ENCODE measurements around the gene WFDC10B.
A peak's percentile ranks its signal among the peaks of the same experiment; 100 is the strongest.

WFDC10B gene

DNA sequence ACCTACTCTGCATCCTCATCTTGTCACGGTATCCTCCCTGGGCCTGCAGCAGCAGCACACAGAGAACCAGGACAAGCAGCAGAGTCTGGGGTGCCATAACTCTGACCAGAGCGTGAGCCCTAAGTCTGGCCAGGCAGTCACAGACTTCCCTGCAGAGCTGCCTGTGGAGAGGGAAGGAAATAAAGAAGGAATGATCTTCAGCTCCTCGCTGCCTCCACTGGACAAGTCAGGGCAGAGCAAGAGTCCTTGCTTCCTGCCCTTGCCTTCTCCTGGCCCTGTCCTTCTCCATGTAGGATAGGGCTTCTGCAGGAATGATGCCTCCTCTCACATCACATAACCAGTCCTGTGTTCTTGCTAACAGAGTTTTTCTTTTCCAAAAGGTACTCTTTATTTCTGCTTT is 18.9 kb downstream of the WFDC10B start:
- no CpG with 5 or more reads among the region's 3 CpGs for WGBS, 2 donors (ENCODE audit: extremely low coverage in 2 of 2, insufficient read length in 2 of 2, insufficient replicate concordance in 1 of 2)
- no peaks in the 10 kb centered on the region for H3K79me1 ChIP-seq (ENCODE audit: low read depth, low read length)
- H2BK15ac ChIP-seq (ENCODE audit: low read length): no peak overlapping the region
- H2BK120ac ChIP-seq (ENCODE audit: low read depth, low read length): no peak overlapping the region
- H3K4me2 ChIP-seq (ENCODE audit: insufficient read depth, low read length, poor library complexity, severe bottlenecking): no peak overlapping the region
- H3K18ac ChIP-seq (ENCODE audit: low read length): peak overlapping the region; percentile 44
- no peaks in the 10 kb centered on the region for H3K9me3 ChIP-seq (replicated peaks in 1 of 2; ENCODE audit: control insufficient read depth in 2 of 2, insufficient read depth in 1 of 2, low read depth in 1 of 2, low read length in 2 of 2)
- H2AK5ac ChIP-seq (ENCODE audit: low read depth, low read length): no peak overlapping the region
- no peak overlapping the region for H2BK5ac ChIP-seq (ENCODE audit: low read length)
- peak overlapping the region; percentile 77 for H4K91ac ChIP-seq (ENCODE audit: low read depth, low read length, poor library complexity)
- H4K8ac ChIP-seq (ENCODE audit: low read depth, low read length): no peak overlapping the region
- H3K9ac ChIP-seq (ENCODE audit: low read depth, low read length, poor library complexity): no peak overlapping the region
- no peaks in the 10 kb centered on the region for H3K36me3 ChIP-seq (replicated peaks in 1 of 2; ENCODE audit: control insufficient read depth in 2 of 2, insufficient read depth in 2 of 2, low read length in 2 of 2)
- peak overlapping the region; percentile 10 for H3K23ac ChIP-seq (ENCODE audit: low read depth, low read length, poor library complexity)
- H2BK12ac ChIP-seq (ENCODE audit: low read length): peak overlapping the region; percentile 31
- DNase-seq (ENCODE audit: low spot score): no peak
- H2AFZ ChIP-seq (ENCODE audit: low read length): no peak overlapping the region
- H3K27ac ChIP-seq (replicated peaks; ENCODE audit: low read length): no peak overlapping the region
- H3K14ac ChIP-seq (ENCODE audit: low read length): no peak overlapping the region
- no peaks in the 10 kb centered on the region for H3K27me3 ChIP-seq (ENCODE audit: control insufficient read depth in 3 of 3, insufficient read depth in 3 of 3, low read depth in 1 of 3, low read length in 3 of 3)
- H3K4me1 ChIP-seq (ENCODE audit: control insufficient read depth in 2 of 2, insufficient read depth in 1 of 2, low read depth in 1 of 2, low read length in 2 of 2): no peaks in the 10 kb centered on the region
- no peak overlapping the region for H3K4ac ChIP-seq (ENCODE audit: low read length)
- H3K4me3 ChIP-seq (ENCODE audit: low read length in 2 of 2): no peak overlapping the region

DNA sequence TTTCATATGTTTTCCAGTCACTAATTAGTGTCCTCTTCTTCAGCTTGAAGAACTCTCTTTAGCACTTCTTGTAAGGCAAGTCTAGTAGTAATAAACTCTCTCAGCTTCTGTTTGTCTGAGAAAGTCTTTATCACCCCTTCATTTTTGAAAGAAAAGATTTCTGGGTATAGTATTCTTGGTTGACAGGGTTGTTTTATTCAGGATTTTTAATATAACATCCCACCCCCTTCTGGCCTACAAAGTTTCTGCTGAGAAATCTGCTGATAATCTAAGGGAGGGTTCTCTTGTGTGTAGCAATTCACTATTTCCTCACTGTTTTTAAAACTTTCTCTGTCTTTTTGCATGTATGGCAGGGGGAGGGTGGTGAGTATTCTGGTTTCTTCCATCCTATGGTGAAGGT is 25.2 kb downstream of the WFDC10B start:
- no peak overlapping the region for H2BK15ac ChIP-seq (ENCODE audit: low read length)

DNA sequence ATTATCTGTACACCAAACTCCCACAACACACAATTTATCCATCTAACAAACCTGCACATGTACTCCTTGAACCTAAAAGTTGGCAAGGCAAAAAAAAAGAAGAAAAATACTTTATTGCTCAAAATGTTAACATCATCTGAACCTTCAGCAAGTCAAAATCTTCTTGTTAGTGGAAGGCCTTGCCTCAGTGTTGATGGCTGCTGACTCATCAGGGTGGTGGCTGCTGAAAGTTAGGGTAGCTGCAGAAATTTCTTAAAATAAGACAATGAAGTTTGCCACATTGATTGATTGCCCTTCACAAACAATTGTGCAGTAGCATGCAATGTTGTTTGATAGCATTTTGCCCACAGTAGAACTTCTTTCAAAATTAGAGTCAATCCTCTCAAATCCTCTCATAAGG is 32.1 kb downstream of the WFDC10B start:
- H2BK5ac ChIP-seq (ENCODE audit: low read length): no peak overlapping the region
- H3K9ac ChIP-seq (ENCODE audit: low read depth, low read length, poor library complexity): no peak overlapping the region
- H3K4me3 ChIP-seq (ENCODE audit: low read length in 2 of 2): no peak overlapping the region
- no peak overlapping the region for H2BK15ac ChIP-seq (ENCODE audit: low read length)
- H2BK12ac ChIP-seq (ENCODE audit: low read length): no peak overlapping the region
- DNase-seq (ENCODE audit: low spot score): no peak
- no peak overlapping the region for H2AK5ac ChIP-seq (ENCODE audit: low read depth, low read length)
- H3K14ac ChIP-seq (ENCODE audit: low read length): no peak overlapping the region
- no peak overlapping the region for H3K4ac ChIP-seq (ENCODE audit: low read length)
- H3K4me2 ChIP-seq (ENCODE audit: insufficient read depth, low read length, poor library complexity, severe bottlenecking): no peak overlapping the region
- no peak overlapping the region for H2AFZ ChIP-seq (ENCODE audit: low read length)
- H4K8ac ChIP-seq (ENCODE audit: low read depth, low read length): no peak overlapping the region
- H3K27ac ChIP-seq (replicated peaks; ENCODE audit: low read length): no peak overlapping the region
- no peaks in the 10 kb centered on the region for H3K27me3 ChIP-seq (ENCODE audit: control insufficient read depth in 3 of 3, insufficient read depth in 3 of 3, low read depth in 1 of 3, low read length in 3 of 3)
- no peak overlapping the region for H3K18ac ChIP-seq (ENCODE audit: low read length)
- H3K9me3 ChIP-seq (replicated peaks in 1 of 2; ENCODE audit: control insufficient read depth in 2 of 2, insufficient read depth in 1 of 2, low read depth in 1 of 2, low read length in 2 of 2): no peaks in the 10 kb centered on the region
- no peaks in the 10 kb centered on the region for H3K79me1 ChIP-seq (ENCODE audit: low read depth, low read length)
- no peaks in the 10 kb centered on the region for H3K36me3 ChIP-seq (replicated peaks in 1 of 2; ENCODE audit: control insufficient read depth in 2 of 2, insufficient read depth in 2 of 2, low read length in 2 of 2)
- no peak overlapping the region for H4K91ac ChIP-seq (ENCODE audit: low read depth, low read length, poor library complexity)
- no peak overlapping the region for H3K23ac ChIP-seq (ENCODE audit: low read depth, low read length, poor library complexity)
- H2BK120ac ChIP-seq (ENCODE audit: low read depth, low read length): no peak overlapping the region
- no peaks in the 10 kb centered on the region for H3K4me1 ChIP-seq (ENCODE audit: control insufficient read depth in 2 of 2, insufficient read depth in 1 of 2, low read depth in 1 of 2, low read length in 2 of 2)

More for the DNA sequence above, 25.2 kb downstream of the WFDC10B start:
- H3K27ac ChIP-seq (replicated peaks; ENCODE audit: low read length): no peak overlapping the region
- no peak overlapping the region for H3K23ac ChIP-seq (ENCODE audit: low read depth, low read length, poor library complexity)
- H2BK12ac ChIP-seq (ENCODE audit: low read length): no peak overlapping the region
- H3K4me2 ChIP-seq (ENCODE audit: insufficient read depth, low read length, poor library complexity, severe bottlenecking): no peak overlapping the region
- H2AK5ac ChIP-seq (ENCODE audit: low read depth, low read length): no peak overlapping the region
- no peak overlapping the region for H4K8ac ChIP-seq (ENCODE audit: low read depth, low read length)
- no peak overlapping the region for H2AFZ ChIP-seq (ENCODE audit: low read length)
- H3K4me1 ChIP-seq (ENCODE audit: control insufficient read depth in 2 of 2, insufficient read depth in 1 of 2, low read depth in 1 of 2, low read length in 2 of 2): no peaks in the 10 kb centered on the region
- no peak overlapping the region for H3K14ac ChIP-seq (ENCODE audit: low read length)
- H3K4ac ChIP-seq (ENCODE audit: low read length): no peak overlapping the region
- H2BK5ac ChIP-seq (ENCODE audit: low read length): no peak overlapping the region
- no peak overlapping the region for H2BK120ac ChIP-seq (ENCODE audit: low read depth, low read length)
- no peak overlapping the region for H3K4me3 ChIP-seq (ENCODE audit: low read length in 2 of 2)
- H3K9ac ChIP-seq (ENCODE audit: low read depth, low read length, poor library complexity): no peak overlapping the region
- H3K9me3 ChIP-seq (replicated peaks in 1 of 2; ENCODE audit: control insufficient read depth in 2 of 2, insufficient read depth in 1 of 2, low read depth in 1 of 2, low read length in 2 of 2): peaks cover 0 to 2% of the 10 kb centered on the region in 2 donors
- no peaks in the 10 kb centered on the region for H3K27me3 ChIP-seq (ENCODE audit: control insufficient read depth in 3 of 3, insufficient read depth in 3 of 3, low read depth in 1 of 3, low read length in 3 of 3)
- H3K79me1 ChIP-seq (ENCODE audit: low read depth, low read length): no peaks in the 10 kb centered on the region
- DNase-seq (ENCODE audit: low spot score): no peak
- no peak overlapping the region for H3K18ac ChIP-seq (ENCODE audit: low read length)
- H4K91ac ChIP-seq (ENCODE audit: low read depth, low read length, poor library complexity): no peak overlapping the region
- H3K36me3 ChIP-seq (replicated peaks in 1 of 2; ENCODE audit: control insufficient read depth in 2 of 2, insufficient read depth in 2 of 2, low read length in 2 of 2): no peaks in the 10 kb centered on the region

DNA sequence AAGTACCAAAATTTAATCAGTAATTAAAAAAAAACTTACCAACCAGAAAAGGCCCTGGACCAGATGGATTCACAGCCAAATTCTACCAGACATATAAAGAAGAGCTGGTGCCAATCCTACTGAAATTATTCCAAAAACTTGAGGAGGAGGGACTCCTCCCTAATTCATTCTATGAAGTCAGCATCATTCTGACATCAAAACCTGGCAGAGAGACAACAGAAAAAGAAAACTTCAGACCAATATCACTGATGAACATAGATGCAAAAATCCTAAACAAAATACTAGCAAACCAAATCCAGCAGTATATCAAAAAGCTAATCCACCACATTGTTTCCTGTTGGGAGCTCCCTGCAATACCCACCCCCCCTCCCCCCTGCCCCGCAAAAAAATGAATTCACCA is 34.7 kb downstream of the WFDC10B start, which contains the start of gene WFDC11:
Gene WFDC11, minus strand, starts transcription at position 101 of the 400 bp plus-strand sequence. CDS start 19,639 bp downstream, outside the sequence.
- Histone ChIP-seq H3K4me2 (ENCODE audit: insufficient read depth, low read length, poor library complexity, severe bottlenecking) (no peak within 1 kb of the TSS), H2AK5ac (ENCODE audit: low read depth, low read length) (no peak within 1 kb of the TSS), H3K14ac (ENCODE audit: low read length) (no peak within 1 kb of the TSS), H4K8ac (ENCODE audit: low read depth, low read length) (no peak within 1 kb of the TSS), H2BK12ac (ENCODE audit: low read length) (no peak within 1 kb of the TSS), H3K18ac (ENCODE audit: low read length) (no peak within 1 kb of the TSS), H2BK5ac (ENCODE audit: low read length) (no peak within 1 kb of the TSS), H2BK15ac (ENCODE audit: low read length) (no peak within 1 kb of the TSS), H3K4me3 (ENCODE audit: low read length in 2 of 2) (no peak within 1 kb of the TSS), H3K27ac (replicated peaks; ENCODE audit: low read length) (no peak within 1 kb of the TSS), H3K4me1 (ENCODE audit: control insufficient read depth in 2 of 2, insufficient read depth in 1 of 2, low read depth in 1 of 2, low read length in 2 of 2) (no peaks in the 10 kb centered on the region), H3K79me1 (ENCODE audit: low read depth, low read length) (no peaks in the 10 kb centered on the region), H3K36me3 (replicated peaks in 1 of 2; ENCODE audit: control insufficient read depth in 2 of 2, insufficient read depth in 2 of 2, low read length in 2 of 2) (no peaks in the 10 kb centered on the region), H3K27me3 (ENCODE audit: control insufficient read depth in 3 of 3, insufficient read depth in 3 of 3, low read depth in 1 of 3, low read length in 3 of 3) (no peaks in the 10 kb centered on the region), H2BK120ac (ENCODE audit: low read depth, low read length) (no peak within 1 kb of the TSS), H3K23ac (ENCODE audit: low read depth, low read length, poor library complexity) (no peak within 1 kb of the TSS), H4K91ac (ENCODE audit: low read depth, low read length, poor library complexity) (no peak within 1 kb of the TSS), H3K9ac (ENCODE audit: low read depth, low read length, poor library complexity) (no peak within 1 kb of the TSS), H2AFZ (ENCODE audit: low read length) (no peak within 1 kb of the TSS), H3K4ac (ENCODE audit: low read length) (no peak within 1 kb of the TSS), H3K9me3 (replicated peaks in 1 of 2; ENCODE audit: control insufficient read depth in 2 of 2, insufficient read depth in 1 of 2, low read depth in 1 of 2, low read length in 2 of 2) (no peaks in the 10 kb centered on the region)
- no peak for DNase-seq (ENCODE audit: low spot score)
- no CpG with 5 or more reads among the region's 1 CpG for WGBS, 2 donors (ENCODE audit: extremely low coverage in 2 of 2, insufficient read length in 2 of 2, insufficient replicate concordance in 1 of 2)

All from neuronal stem cell (in vitro differentiated cells).